Activated CD4-positive, CD25-positive, alpha-beta regulatory T cell treated with anti-CD3 and anti-CD28 coated beads, Interleukin-2, amount 50 U/mL, for 16 hours (primary cell): Measurements from ENCODE around the gene ABRAXAS1.
"Not testable (repeated sequence)": the region's sequence is repeated elsewhere in the genome, so short reads cannot be mapped to it uniquely, and the experiment has no call there.

ENCODE experiments used
- DNase-seq: peaks from one replicate; pipeline ENCODE4 v3.0.0-alpha.2; 2020; ENCODE audit warnings: low read depth, low spot score

Gene ABRAXAS1

GRCh38 chr4:83484500-83485461 lies at the start of gene ABRAXAS1:
ABRAXAS1 (minus strand) TSS chr4:83485100; CDS start chr4:83485072, 28 bp downstream.
- DNase-seq, result peak; percentile 85

GRCh38 chr4:83527671-83528070 lies 42.8 kb upstream of the ABRAXAS1 start:
- DNase-seq, result no peak

GRCh38 chr4:83522239-83522638 lies 37.3 kb upstream of the ABRAXAS1 start:
- no peak for DNase-seq

- no peak for DNase-seq
These were observed 31.3 kb upstream of the ABRAXAS1 start for GRCh38 chr4:83516042-83516772.

GRCh38 chr4:83510442-83510841 lies 25.5 kb upstream of the ABRAXAS1 start:
- no peak for DNase-seq

- DNase-seq, result peak; percentile 10
These were observed 24.3 kb upstream of the ABRAXAS1 start for GRCh38 chr4:83509156-83509585.

GRCh38 chr4:83504996-83505395 lies 20.1 kb upstream of the ABRAXAS1 start:
- no peak for DNase-seq

GRCh38 chr4:83504503-83504902 lies 19.6 kb upstream of the ABRAXAS1 start:
- no peak for DNase-seq

- peak; percentile 3 for DNase-seq
These were observed 19.1 kb upstream of the ABRAXAS1 start for GRCh38 chr4:83503974-83504373.

- not testable (repeated sequence) for DNase-seq
These were observed 16.8 kb upstream of the ABRAXAS1 start for GRCh38 chr4:83501671-83502070.

GRCh38 chr4:83498187-83498586 lies 13.3 kb upstream of the ABRAXAS1 start:
- no peak for DNase-seq

- DNase-seq, result not testable (repeated sequence)
These were observed 11.4 kb upstream of the ABRAXAS1 start for GRCh38 chr4:83496085-83496917.

GRCh38 chr4:83490876-83491450 lies 6.1 kb upstream of the ABRAXAS1 start:
- DNase-seq, result peak; percentile 6

GRCh38 chr4:83489711-83490326 lies 4.9 kb upstream of the ABRAXAS1 start:
- no peak for DNase-seq

GRCh38 chr4:83486457-83487129 lies 1.7 kb upstream of the ABRAXAS1 start:
- DNase-seq, result no peak

GRCh38 chr4:83473966-83474365 lies 10.9 kb downstream of the ABRAXAS1 start:
- no peak for DNase-seq

- no peak for DNase-seq
These were observed 11.5 kb downstream of the ABRAXAS1 start for GRCh38 chr4:83473423-83473822.

- no peak for DNase-seq
These were observed 28.8 kb downstream of the ABRAXAS1 start for GRCh38 chr4:83456184-83456501.

GRCh38 chr4:83455281-83456183 lies 29.4 kb downstream of the ABRAXAS1 start, which contains the start of the genes HELQ and MRPS18C:
HELQ (minus strand) TSS chr4:83455823; CDS start chr4:83455693, 130 bp downstream.
MRPS18C (plus strand) TSS chr4:83456058; CDS start chr4:83456078, 20 bp downstream.
- DNase-seq, result peak; percentile 93
